NAMALWA (cell line): ENCODE results near the gene GLI1.

Source experiments
- DNase-seq: peaks from one replicate; pipeline ENCODE4 v3.0.0-alpha.2; 2015; ENCODE audit warnings: low spot score

Gene GLI1

DNA sequence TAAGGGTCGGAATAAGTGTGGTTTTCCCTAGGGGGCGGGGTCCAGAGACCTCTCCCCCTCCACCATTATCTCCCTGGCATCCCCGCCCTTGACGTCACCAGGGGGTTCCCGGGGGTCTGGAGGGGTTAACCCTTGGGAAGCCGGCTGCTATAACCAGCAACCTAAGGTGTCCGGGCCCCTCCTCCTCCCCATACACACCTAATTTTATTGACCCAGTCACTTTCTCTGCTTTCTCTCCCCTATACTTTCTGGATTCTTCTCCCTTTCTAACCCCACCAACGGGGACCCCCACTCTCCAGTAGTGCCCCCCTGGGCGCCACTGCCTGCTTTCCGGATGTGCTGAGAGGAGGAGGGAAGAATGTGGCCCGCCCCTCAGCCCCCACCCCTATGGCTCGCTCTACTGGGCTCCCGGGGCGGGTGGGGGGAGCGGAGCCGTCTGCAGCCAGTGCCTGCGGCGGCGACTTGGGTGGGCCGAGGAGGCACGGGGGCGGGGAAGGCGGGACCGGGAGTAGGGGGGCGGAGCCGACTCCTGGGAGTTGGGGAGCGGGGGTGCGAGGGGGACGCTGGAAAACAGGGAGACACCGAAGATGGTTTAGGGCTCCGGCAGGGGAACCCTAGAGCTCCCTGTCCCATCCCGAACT is 1.8 kb downstream of the GLI1 start:
- peak; percentile 61 for DNase-seq

DNA sequence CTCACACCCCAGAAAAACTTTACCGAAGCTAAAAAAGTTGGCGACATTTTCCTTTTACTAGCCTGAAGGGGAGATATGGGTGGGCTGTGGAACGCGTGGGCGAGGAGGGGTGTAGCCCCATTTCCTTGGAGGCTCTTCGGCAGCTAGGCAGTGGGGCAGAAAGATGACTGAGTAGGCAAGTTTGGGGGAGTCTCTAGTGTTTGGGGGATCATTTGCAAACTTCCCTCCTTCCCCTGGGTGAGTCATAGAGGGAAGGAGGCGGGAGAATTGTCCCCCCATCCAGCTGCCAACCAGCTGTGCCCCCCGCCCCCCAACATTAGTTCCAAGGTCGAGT is 2.3 kb downstream of the GLI1 start:
- peak; percentile 55 for DNase-seq

GRCh38 chr12:57462251-57462911 is 2.8 kb downstream of the GLI1 start:
- DNase-seq = peak; percentile 97

DNA sequence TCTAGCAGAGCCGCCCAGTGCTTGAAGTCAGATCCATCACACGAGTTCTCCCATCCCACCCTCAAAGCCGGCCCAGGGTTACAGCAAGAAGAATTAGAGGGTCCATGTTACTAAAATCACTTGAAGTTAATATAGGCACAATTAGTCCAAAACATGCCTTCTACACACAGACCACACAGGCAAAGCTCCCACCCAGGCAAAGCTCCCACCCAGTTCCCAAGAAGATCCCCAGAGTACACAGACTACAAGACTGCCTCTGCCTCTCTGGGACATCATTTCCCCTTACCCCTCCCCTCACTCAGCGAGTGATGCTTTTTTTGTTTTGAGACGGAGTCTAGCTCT is 3.3 kb downstream of the GLI1 start:
- DNase-seq = no peak

DNA sequence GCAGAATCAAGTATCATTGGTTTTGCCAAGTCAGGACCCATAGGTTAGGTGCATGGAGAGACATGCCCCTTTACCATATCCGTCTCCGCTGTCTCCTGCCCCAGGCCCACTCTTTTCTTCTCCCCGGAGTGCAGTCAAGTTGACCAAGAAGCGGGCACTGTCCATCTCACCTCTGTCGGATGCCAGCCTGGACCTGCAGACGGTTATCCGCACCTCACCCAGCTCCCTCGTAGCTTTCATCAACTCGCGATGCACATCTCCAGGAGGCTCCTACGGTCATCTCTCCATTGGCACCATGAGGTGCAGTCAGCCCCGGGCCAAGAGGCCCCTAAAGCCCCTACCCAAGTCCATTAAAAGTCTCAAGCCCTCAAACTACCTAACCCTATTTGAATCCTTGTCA is 5.0 kb downstream of the GLI1 start:
- no peak for DNase-seq

- DNase-seq = no peak
Observed at GRCh38 chr12:57465030-57465746, 5.6 kb downstream of the GLI1 start.

DNA sequence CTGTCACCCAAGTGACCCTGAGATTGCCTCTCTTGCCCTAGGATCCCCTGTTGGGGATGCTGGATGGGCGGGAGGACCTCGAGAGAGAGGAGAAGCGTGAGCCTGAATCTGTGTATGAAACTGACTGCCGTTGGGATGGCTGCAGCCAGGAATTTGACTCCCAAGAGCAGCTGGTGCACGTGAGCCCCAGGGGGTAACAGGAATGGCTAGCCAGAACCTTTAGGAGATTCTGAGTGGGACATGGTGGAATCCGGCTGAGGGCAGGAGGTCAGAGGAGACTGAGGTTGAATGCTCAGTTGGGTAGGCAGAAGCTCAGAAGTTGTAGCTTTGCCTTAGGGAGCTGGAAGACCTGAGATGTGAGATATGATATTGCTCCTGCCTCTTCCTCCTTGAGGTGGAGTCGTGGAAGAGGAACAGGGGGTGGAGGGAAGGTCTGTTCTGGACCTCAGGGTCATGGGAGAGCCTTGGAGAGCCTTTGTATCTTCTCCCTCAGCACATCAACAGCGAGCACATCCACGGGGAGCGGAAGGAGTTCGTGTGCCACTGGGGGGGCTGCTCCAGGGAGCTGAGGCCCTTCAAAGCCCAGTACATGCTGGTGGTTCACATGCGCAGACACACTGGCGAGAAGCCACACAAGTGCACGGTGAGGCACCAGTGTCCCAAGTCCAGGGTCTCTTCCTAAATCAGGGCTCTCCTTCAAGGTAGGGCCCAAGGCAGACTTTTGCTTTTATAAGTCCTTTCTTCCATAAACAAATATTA is 6.3 kb downstream of the GLI1 start:
- no peak for DNase-seq

GRCh38 chr12:57467212-57467874 is 7.8 kb downstream of the GLI1 start:
- DNase-seq = no peak

GRCh38 chr12:57467915-57468314 is 8.3 kb downstream of the GLI1 start:
- DNase-seq = no peak

DNA sequence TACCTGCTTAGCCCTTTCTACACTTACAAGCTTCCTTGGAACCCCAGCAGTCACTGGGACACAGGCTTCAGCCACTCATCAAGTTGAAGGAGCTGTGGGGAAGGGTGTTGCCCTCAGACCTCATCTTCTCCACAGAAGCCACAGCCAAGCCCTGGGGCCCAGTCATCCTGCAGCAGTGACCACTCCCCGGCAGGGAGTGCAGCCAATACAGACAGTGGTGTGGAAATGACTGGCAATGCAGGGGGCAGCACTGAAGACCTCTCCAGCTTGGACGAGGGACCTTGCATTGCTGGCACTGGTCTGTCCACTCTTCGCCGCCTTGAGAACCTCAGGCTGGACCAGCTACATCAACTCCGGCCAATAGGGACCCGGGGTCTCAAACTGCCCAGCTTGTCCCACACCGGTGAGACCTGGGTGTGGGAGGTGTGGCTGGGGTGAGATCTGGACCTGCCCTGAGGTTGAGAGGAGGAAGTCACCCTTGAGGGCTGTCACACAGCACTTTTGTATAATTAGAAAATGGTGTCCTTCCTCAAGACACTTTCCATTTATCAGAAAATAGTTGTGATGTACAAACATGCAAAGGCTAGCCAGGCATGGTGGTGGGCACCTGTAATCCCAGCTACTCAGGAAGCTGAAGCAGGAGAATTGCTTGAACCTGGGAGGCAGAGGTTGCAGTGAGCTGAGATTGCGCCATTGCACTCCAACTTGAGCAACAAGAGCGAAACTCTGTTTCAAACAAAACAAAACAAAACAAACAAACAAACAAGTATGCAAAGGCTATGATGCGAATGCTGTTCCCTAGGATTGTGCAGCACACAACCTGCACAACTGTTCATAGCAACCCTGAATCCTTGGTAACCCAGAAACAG is 9.9 kb downstream of the GLI1 start:
- DNase-seq = no peak

DNA sequence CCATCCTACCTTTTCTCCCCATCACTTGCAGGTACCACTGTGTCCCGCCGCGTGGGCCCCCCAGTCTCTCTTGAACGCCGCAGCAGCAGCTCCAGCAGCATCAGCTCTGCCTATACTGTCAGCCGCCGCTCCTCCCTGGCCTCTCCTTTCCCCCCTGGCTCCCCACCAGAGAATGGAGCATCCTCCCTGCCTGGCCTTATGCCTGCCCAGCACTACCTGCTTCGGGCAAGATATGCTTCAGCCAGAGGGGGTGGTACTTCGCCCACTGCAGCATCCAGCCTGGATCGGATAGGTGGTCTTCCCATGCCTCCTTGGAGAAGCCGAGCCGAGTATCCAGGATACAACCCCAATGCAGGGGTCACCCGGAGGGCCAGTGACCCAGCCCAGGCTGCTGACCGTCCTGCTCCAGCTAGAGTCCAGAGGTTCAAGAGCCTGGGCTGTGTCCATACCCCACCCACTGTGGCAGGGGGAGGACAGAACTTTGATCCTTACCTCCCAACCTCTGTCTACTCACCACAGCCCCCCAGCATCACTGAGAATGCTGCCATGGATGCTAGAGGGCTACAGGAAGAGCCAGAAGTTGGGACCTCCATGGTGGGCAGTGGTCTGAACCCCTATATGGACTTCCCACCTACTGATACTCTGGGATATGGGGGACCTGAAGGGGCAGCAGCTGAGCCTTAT is 10.8 kb downstream of the GLI1 start:
- DNase-seq = no peak

- no peak for DNase-seq
Observed at GRCh38 chr12:57470970-57471656, 11.5 kb downstream of the GLI1 start.

DNA sequence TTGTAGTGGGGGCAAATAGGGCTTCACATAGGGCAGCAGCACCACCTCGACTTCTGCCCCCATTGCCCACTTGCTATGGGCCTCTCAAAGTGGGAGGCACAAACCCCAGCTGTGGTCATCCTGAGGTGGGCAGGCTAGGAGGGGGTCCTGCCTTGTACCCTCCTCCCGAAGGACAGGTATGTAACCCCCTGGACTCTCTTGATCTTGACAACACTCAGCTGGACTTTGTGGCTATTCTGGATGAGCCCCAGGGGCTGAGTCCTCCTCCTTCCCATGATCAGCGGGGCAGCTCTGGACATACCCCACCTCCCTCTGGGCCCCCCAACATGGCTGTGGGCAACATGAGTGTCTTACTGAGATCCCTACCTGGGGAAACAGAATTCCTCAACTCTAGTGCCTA is 12.1 kb downstream of the GLI1 start:
- DNase-seq = no peak

- DNase-seq = no peak
Observed at GRCh38 chr12:57472391-57472790, 12.8 kb downstream of the GLI1 start.

DNA sequence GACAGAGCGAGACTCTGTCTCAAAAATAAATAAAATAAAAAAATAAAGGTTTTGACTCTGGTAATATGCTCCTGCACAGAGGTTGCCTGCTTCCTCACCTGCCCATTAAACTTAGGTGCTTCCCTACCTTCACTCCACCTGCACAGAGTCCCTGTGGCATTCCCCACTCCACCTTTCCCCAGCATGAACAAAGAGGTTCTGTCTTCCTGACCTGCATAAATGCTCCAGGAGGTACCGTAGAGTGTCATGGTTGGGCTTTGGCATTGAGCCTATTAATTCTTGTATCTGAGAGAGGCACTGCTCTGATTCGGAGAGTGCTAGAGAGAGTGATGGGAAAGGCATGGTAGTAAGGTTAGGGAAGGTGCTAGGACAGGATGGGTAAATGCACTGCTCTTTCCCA is 13.8 kb downstream of the GLI1 start:
- DNase-seq = no peak

GRCh38 chr12:57473886-57474285 is 14.3 kb downstream of the GLI1 start:
- DNase-seq = no peak

GRCh38 chr12:57474430-57474829 is 14.8 kb downstream of the GLI1 start:
- DNase-seq = no peak

GRCh38 chr12:57474862-57475261 is 15.3 kb downstream of the GLI1 start:
- no peak for DNase-seq

GRCh38 chr12:57475271-57476161 is 15.9 kb downstream of the GLI1 start:
- no peak for DNase-seq
